AG04450 (cell line): ENCODE results near the gene HOXA2. TPM values are rescaled to one million over a fixed set of nuclear protein-coding genes. Genes with fewer than 3 reads are reported as not detected.

Source experiments
- CTCF ChIA-PET: fragments of 300-600, 350-600 bp; formaldehyde crosslinking; extraction: SDS; loops from one replicate; lab custom pipeline; 2022; ENCODE audit warnings: antibody characterized with exemption, inconsistent platforms; lab: Charles Lee
- POLR2A ChIA-PET: fragments of 350-600 bp; formaldehyde crosslinking; extraction: SDS; loops from one replicate; lab custom pipeline; 2021; ENCODE audit warnings: antibody characterized with exemption, inconsistent platforms; lab: Yijun Ruan, JAX
- DNase-seq: peaks from one replicate; pipeline ENCODE4 v3.0.0-alpha.2; 2011; ENCODE audit warnings: low read depth, low spot score
- H3K27ac ChIP-seq: one replicate; pipeline ENCODE4 v1.5.1; 2012; ENCODE audit warnings: low read depth, low read length, control low read depth
- H3K27me3 ChIP-seq: one replicate; pipeline ENCODE4 v1.6.0; 2012; ENCODE audit warnings: low read length; ENCODE audit not compliant: control insufficient read depth, insufficient read depth
- H3K4me3 ChIP-seq: 2 replicates; pipeline ENCODE4 v1.5.1; 2011; ENCODE audit warnings: mild to moderate bottlenecking, low read depth, low read length, control low read depth
- H3K9me3 ChIP-seq: 2 replicates; pipeline ENCODE4 v1.5.1; 2012; ENCODE audit warnings: low read length; ENCODE audit not compliant: control insufficient read depth, insufficient read depth
- CTCF ChIP-seq: IDR thresholded peaks from 2 replicates; pipeline ENCODE4 v1.5.1; 2011; ENCODE audit warnings: low read depth, low read length, control low read depth, inconsistent platforms
- polyA plus RNA-seq: library from polyadenylated mRNA; depleted of rRNA; stranded (reverse); fragments of >200 nt; gene quantifications from 2 replicates; pipeline ENCODE4 v1.2.3, GENCODE V29; 2011

Gene HOXA2
- polyA plus RNA-seq, 1 experiment: 4.1 TPM

- peak overlapping the region; percentile 91 for H3K4me3 ChIP-seq
- POLR2A ChIA-PET: interaction anchor here (0.5 to 2.6 kb wide), 3 partner anchors 20 to 57 kb away, joined by 4 to 5 read pairs (median 4); partner anchors contain the start of gene HOXA3
- DNase-seq: no peak
Measured at GRCh38 chr7:27095050-27095896, 7.2 kb downstream of the HOXA2 start.

GRCh38 chr7:27094304-27095049, 8.0 kb downstream of the HOXA2 start:
- H3K9me3 ChIP-seq: peaks cover 4% of the 10 kb centered on the region; the same call in 1 of the 2 replicates
- ChIA-PET POLR2A (interaction anchor here (0.8 to 2.6 kb wide), 2 partner anchors 17 to 21 kb away, joined by 3 to 5 read pairs; no protein-coding TSS in a partner anchor), CTCF (interaction anchor here (1.0 to 2.3 kb wide), 7 partner anchors 14 to 412 kb away, joined by 3 to 9 read pairs (median 4); partner anchors contain the start of gene HOXA5)
- TF ChIP-seq CTCF: no peak
- H3K27ac ChIP-seq: no peak overlapping the region
- H3K4me3 ChIP-seq: no peak overlapping the region
- DNase-seq: no peak
- H3K27me3 ChIP-seq: no peaks in the 10 kb centered on the region

More at GRCh38 chr7:27095050-27095896, 7.2 kb downstream of the HOXA2 start:
- TF ChIP-seq CTCF: no peak
- CTCF ChIA-PET: interaction anchor here (0.7 to 2.3 kb wide), 7 partner anchors 14 to 879 kb away, joined by 3 to 9 read pairs (median 4); partner anchors contain the start of gene HOXA5
- Histone ChIP-seq H3K27ac (peak overlapping the region; percentile 31), H3K9me3 (peaks cover 4% of the 10 kb centered on the region; the same call in 1 of the 2 replicates), H3K27me3 (no peaks in the 10 kb centered on the region)

GRCh38 chr7:27093184-27093895, 9.1 kb downstream of the HOXA2 start:
- Histone ChIP-seq H3K9me3 (peaks cover 6% of the 10 kb centered on the region), H3K4me3 (no peak overlapping the region), H3K27ac (no peak overlapping the region), H3K27me3 (no peaks in the 10 kb centered on the region)
- ChIA-PET POLR2A (interaction anchor here (0.6 to 0.8 kb wide), 2 partner anchors 18 to 227 kb away, joined by 3 read pairs; no protein-coding TSS in a partner anchor), CTCF (interaction anchor here (0.6 to 2.3 kb wide), 7 partner anchors 13 to 426 kb away, joined by 3 to 9 read pairs (median 3); partner anchors contain the start of gene HOXA5)
- no peak for DNase-seq
- no peak for TF ChIP-seq CTCF

- no peak overlapping the region for H3K27ac ChIP-seq
- peaks cover 8% of the 10 kb centered on the region for H3K9me3 ChIP-seq
- no peaks in the 10 kb centered on the region for H3K27me3 ChIP-seq
- no peak for DNase-seq
- ChIA-PET POLR2A (interaction anchor here (0.6 kb wide), 1 partner anchor 226 kb away, joined by 3 read pairs; no protein-coding TSS in a partner anchor), CTCF (interaction anchor here (0.6 to 2.3 kb wide), 4 partner anchors 51 to 425 kb away, joined by 3 to 9 read pairs (median 4); partner anchors contain the start of gene HOXA5)
- TF ChIP-seq CTCF: no peak
- no peak overlapping the region for H3K4me3 ChIP-seq
Measured at GRCh38 chr7:27092819-27093110, 9.7 kb downstream of the HOXA2 start.
